Measurements from ENCODE around the gene SELE. TPM values are rescaled to one million over a fixed set of nuclear protein-coding genes. Genes with fewer than 3 reads are reported as not detected.
"Not testable (repeated sequence)": the region's sequence is repeated elsewhere in the genome, so short reads cannot be mapped to it uniquely, and the experiment has no call there.

The SELE gene
- total and polyA plus RNA-seq, 10 donors = 0.04 to 2.9 (median 0.29) TPM; not detected in 5

- DNase-seq = no peak
- WGBS, 5 donors = 23 to 35% (median 30%) methylated on average over 5 of the region's 5 CpGs
- no peaks in the 10 kb centered on the region for H3K9me3 ChIP-seq
- peak overlapping the region in 1 of 8 donors; percentile 2 for H3K4me3 ChIP-seq
- intact Hi-C loops (cut with DNase I; ENCODE audit: low total_unique reads) = no loop called here
- H3K36me3 ChIP-seq = peaks cover 0 to 54% (median 0%) of the 10 kb centered on the region in 6 donors
- H3K27ac ChIP-seq = peak overlapping the region; percentile 58 to 92 (median 80)
- H3K27me3 ChIP-seq (replicated peaks in 1 of 7) = no peaks in the 10 kb centered on the region
- TF ChIP-seq POLR2AphosphoS5 (IDR thresholded peaks at IDR 0.05) (peak in 1 of 3 donors; percentile 15), POLR2A (IDR thresholded peaks at IDR 0.05) (no peak), CTCF (IDR thresholded peaks at IDR 0.05 in 8 of 11, conservative IDR thresholded peaks at IDR 0.05 in 3 of 11) (peak in 7 of 11 experiments; percentile 8 to 44 (median 20))
- H3K4me1 ChIP-seq = peaks cover 64 to 100% (median 98%) of the 10 kb centered on the region in 6 donors
Observed at GRCh38 chr1:169694304-169695075, 39.4 kb downstream of the SELE start.

GRCh38 chr1:169692756-169693460, 41.0 kb downstream of the SELE start:
- TF ChIP-seq POLR2AphosphoS5 (IDR thresholded peaks at IDR 0.05) (peak in 1 of 3 donors; percentile 13), POLR2A (IDR thresholded peaks at IDR 0.05) (no peak)
- Histone ChIP-seq H3K27ac (peak overlapping the region; percentile 58 to 92 (median 80)), H3K4me3 (peak overlapping the region in 1 of 8 donors; percentile 22), H3K36me3 (peaks cover 0 to 44% (median 0%) of the 10 kb centered on the region in 6 donors), H3K9me3 (no peaks in the 10 kb centered on the region), H3K27me3 (replicated peaks in 1 of 7) (no peaks in the 10 kb centered on the region), H3K4me1 (peaks cover 64 to 98% (median 90%) of the 10 kb centered on the region in 6 donors)
- no peak for DNase-seq
- intact Hi-C loops (cut with DNase I; ENCODE audit: low total_unique reads) = no loop called here
- WGBS, 5 donors = 40 to 56% (median 44%) methylated on average over 4 of the region's 4 CpGs

GRCh38 chr1:169690489-169690888, 43.4 kb downstream of the SELE start:
- no peak for TF ChIP-seq POLR2AphosphoS5 (IDR thresholded peaks at IDR 0.05)
- TF ChIP-seq POLR2A (IDR thresholded peaks at IDR 0.05) = no peak
- TF ChIP-seq CTCF (IDR thresholded peaks at IDR 0.05 in 8 of 11, conservative IDR thresholded peaks at IDR 0.05 in 3 of 11) = no peak
- peaks cover 42 to 79% (median 66%) of the 10 kb centered on the region in 6 donors for H3K4me1 ChIP-seq
- no peaks in the 10 kb centered on the region for H3K27me3 ChIP-seq (replicated peaks in 1 of 7)

GRCh38 chr1:169689395-169689794, 44.5 kb downstream of the SELE start:
- Histone ChIP-seq H3K27ac (peak overlapping the region in 6 of 8 donors; percentile 2 to 92 (median 58)), H3K4me1 (peaks cover 32 to 74% (median 55%) of the 10 kb centered on the region in 6 donors), H3K4me3 (no peak overlapping the region), H3K36me3 (peaks cover 0 to 30% (median 0%) of the 10 kb centered on the region in 6 donors), H3K9me3 (no peaks in the 10 kb centered on the region), H3K27me3 (replicated peaks in 1 of 7) (no peaks in the 10 kb centered on the region)
- intact Hi-C loops (cut with DNase I; ENCODE audit: low total_unique reads) = no loop called here
- DNase-seq = no peak
- TF ChIP-seq CTCF (IDR thresholded peaks at IDR 0.05 in 8 of 11, conservative IDR thresholded peaks at IDR 0.05 in 3 of 11) (no peak), POLR2AphosphoS5 (IDR thresholded peaks at IDR 0.05) (no peak), POLR2A (IDR thresholded peaks at IDR 0.05) (no peak)
- 57 to 67% (median 64%) methylated on average over 2 of the region's 2 CpGs for WGBS, 5 donors

More at GRCh38 chr1:169690489-169690888, 43.4 kb downstream of the SELE start:
- no peaks in the 10 kb centered on the region for H3K9me3 ChIP-seq
- intact Hi-C loops (cut with DNase I; ENCODE audit: low total_unique reads) = no loop called here
- no peak for DNase-seq
- peak overlapping the region in 7 of 8 donors; percentile 2 to 92 (median 85) for H3K27ac ChIP-seq
- no peak overlapping the region for H3K4me3 ChIP-seq
- H3K36me3 ChIP-seq = peaks cover 0 to 36% (median 0%) of the 10 kb centered on the region in 6 donors

- H3K27me3 ChIP-seq (replicated peaks in 1 of 7); DNase-seq; intact Hi-C loops (cut with DNase I; ENCODE audit: low total_unique reads); H3K4me3 ChIP-seq; H3K9me3 ChIP-seq: not testable (repeated sequence)
- peak overlapping the region in 2 of 8 donors; percentile 86 to 92 for H3K27ac ChIP-seq
- H3K4me1 ChIP-seq = peaks cover 22 to 74% (median 45%) of the 10 kb centered on the region in 6 donors
- H3K36me3 ChIP-seq = peaks cover 0 to 30% (median 0%) of the 10 kb centered on the region in 6 donors
- 95 to 98% (median 97%) methylated on average over 5 of the region's 5 CpGs for WGBS, 5 donors
Observed at GRCh38 chr1:169688377-169688776, 45.5 kb downstream of the SELE start.

Measured in spleen (tissue), 11 donors.